Gastrocnemius medialis (tissue), 4 donors: ENCODE results near the gene SSTR3.

Experiments used
- CTCF ChIP-seq, 5 experiments: fragments of 450-650 bp in 3 of 5; fragments of 200-600 bp in 2 of 5; sonication (generic) in 2 of 5; IDR thresholded peaks in 4 of 5; conservative IDR thresholded peaks in 1 of 5; 1 replicate in 4 of 5; 2 replicates in 1 of 5; pipeline ENCODE4 v1.5.1; 2016 to 2019; ENCODE audit warnings: antibody characterized with exemption in 5 of 5, mild to moderate bottlenecking in 3 of 5, moderate library complexity in 3 of 5
- POLR2A ChIP-seq, 2 donors: fragments of 450-650 bp; IDR thresholded peaks; one replicate each; pipeline ENCODE4 v1.6.1; 2017; ENCODE audit warnings: antibody characterized with exemption in 2 of 2, mild to moderate bottlenecking in 2 of 2, moderate library complexity in 2 of 2

GRCh38 chr22:37208401-37209139, 3.7 kb downstream of the SSTR3 start:
- TF ChIP-seq CTCF (IDR thresholded peaks at IDR 0.05 in 4 of 5, conservative IDR thresholded peaks at IDR 0.05 in 1 of 5) (no peak), POLR2A (IDR thresholded peaks at IDR 0.05) (no peak)
